Measurements from ENCODE around the gene NRXN2.

The NRXN2 gene

GRCh38 chr11:64743591-64744543 is 20.9 kb upstream of the NRXN2 start, which contains the start of gene RASGRP2:
Gene RASGRP2, minus strand, starts transcription at chr11:64744142. Its CDS starts 1,276 bp downstream, at chr11:64742866.
- peak; percentile 77 for DNase-seq (ENCODE audit: low read depth)

DNA sequence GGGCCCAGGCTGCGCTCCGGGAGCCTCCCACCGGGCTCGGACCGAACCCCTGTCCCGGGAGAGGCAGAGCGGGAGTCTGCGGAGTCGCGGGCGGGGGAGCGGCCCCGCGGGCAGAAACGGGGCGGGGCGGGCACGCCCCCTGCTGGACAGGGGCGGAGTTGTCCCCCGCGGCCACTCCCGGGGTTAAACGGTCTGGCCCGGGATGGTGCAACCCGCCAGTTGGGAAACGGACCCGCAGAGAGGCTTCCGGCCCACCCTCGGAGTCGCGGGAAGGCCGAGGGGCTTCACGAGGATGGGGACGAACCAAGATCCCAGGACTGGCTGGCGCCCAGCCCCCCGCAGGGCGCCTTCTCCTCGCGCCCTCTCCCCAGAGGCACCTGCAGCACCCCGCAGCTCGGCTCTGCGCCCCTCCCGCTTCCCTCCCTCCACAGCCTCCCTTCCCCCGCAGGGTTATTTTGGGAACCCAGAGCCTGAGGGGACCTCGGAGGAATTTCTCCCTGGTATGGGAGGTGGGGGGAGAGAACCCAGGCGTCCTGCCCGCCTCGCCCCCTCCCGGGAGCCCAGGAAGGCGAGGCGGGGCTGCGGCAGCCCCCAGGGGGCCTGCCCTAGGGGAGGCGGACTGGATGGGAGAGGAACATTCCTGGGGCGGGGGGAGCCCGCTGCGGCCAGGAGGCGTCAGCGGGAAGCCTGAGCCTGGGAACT is 20.0 kb upstream of the NRXN2 start:
- peak; percentile 78 for DNase-seq (ENCODE audit: low read depth)

DNA sequence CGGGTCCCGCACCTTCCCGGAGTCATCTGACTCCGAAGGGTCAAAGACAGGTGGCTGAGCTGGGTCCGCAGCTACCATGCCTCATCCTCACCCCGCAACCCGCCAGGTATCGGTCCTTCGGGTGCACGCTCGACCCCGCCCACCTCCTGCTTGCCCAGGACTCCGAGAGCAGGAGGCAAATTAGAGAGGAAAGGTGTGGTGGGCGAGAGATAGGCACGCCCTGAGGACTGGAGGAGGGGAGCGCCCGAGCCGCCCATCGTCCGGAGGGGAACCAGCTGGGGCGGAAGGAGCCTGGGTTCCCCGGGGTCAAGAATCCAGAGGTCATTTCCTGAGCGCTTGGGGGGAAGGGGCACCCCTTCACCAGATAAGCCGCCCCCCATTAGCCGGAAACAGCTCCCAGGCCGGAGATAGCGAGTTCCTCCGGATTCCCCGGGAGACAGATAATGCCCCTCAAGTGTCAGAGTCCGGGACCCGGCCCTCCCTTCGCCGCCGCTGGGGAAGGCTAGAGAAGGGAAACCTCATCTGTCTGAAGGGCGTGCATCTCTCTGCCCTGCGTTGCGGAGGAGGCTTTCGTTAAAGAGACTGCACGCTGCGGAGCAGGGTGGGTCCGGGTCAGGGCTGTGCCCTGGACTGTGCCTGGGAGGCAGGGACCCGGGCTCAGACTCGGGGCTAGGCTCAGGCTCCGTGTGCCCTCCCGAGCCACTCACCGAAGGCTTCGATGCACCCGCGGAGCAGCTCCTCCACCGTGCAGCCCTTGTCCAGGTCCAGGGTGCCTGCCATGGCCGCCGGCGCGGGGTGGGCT is 19.3 kb upstream of the NRXN2 start:
- no peak for DNase-seq (ENCODE audit: low read depth)

DNA sequence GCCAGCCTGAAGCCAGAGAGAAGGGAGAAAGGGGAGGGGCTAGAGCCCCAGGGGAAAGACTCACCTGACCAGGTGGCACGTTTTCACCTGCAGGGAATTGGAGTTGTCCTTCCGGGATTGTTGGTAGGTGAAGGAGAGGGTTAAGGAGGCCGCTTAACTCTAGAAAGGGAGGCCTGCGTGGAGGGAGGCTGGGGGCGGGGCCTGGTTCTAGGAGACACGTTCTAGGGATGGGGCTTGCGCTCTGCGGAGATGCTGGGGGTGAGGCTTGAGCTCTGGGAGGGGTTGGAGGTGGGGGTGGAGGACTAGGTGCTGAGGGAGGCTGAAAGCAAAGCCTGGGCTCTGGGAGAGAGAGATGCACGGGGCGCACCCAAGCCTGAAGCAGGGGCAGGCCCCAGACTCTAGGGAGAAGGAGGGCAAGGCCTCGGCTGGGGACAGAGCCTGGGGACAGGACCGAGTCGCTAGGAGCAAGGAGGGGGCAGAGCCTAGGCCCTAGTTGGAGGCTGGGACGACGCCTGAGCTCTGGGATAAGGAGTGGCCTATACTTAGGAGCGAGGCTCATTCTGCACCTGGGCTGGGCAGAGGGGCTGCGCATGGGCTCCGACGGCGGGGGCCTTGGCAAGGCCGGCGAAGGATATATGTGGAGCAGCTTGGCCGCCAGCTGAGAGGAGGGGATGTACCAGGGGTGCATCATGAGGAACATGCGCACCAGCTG is 18.5 kb upstream of the NRXN2 start:
- no peak for DNase-seq (ENCODE audit: low read depth)

GRCh38 chr11:64739871-64740270 is 16.9 kb upstream of the NRXN2 start:
- no peak for DNase-seq (ENCODE audit: low read depth)

DNA sequence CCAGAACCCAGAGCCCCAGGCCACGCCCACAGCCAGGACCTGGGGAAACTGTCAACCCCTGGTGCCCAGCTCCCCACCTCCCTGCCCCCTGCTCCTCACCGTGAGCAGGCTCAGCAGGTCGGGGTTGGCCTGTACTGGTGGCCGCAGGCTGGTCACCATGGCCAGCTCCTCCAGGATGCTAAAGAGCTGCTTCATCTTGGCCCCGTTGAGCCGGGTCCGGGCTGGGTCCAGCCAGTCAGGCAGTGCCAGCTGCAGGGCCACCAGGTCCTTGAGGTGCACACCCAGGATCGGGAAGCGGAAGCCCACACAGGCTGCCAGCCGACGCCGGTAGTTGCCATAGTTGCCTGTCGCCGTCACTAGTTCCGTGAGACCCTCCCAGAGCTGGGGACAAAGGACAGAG is 13.7 kb upstream of the NRXN2 start:
- no peak for DNase-seq (ENCODE audit: low read depth)

- DNase-seq (ENCODE audit: low read depth) = no peak
Observed at GRCh38 chr11:64735725-64736259, 12.8 kb upstream of the NRXN2 start.

GRCh38 chr11:64734811-64735724 is 12.1 kb upstream of the NRXN2 start:
- DNase-seq (ENCODE audit: low read depth) = no peak

GRCh38 chr11:64731601-64732000 is 8.6 kb upstream of the NRXN2 start:
- no peak for DNase-seq (ENCODE audit: low read depth)

GRCh38 chr11:64729851-64730382 is 6.9 kb upstream of the NRXN2 start:
- DNase-seq (ENCODE audit: low read depth) = peak; percentile 27

- no peak for DNase-seq (ENCODE audit: low read depth)
Observed at GRCh38 chr11:64728757-64729365, 5.9 kb upstream of the NRXN2 start.

GRCh38 chr11:64726867-64727530 is 4.0 kb upstream of the NRXN2 start:
- no peak for DNase-seq (ENCODE audit: low read depth)

- no peak for DNase-seq (ENCODE audit: low read depth)
Observed at GRCh38 chr11:64726211-64726641, 3.2 kb upstream of the NRXN2 start.

GRCh38 chr11:64724863-64725532 is 2.0 kb upstream of the NRXN2 start:
- no peak for DNase-seq (ENCODE audit: low read depth)

GRCh38 chr11:64723907-64724862 is 1.2 kb upstream of the NRXN2 start:
- no peak for DNase-seq (ENCODE audit: low read depth)

- no peak for DNase-seq (ENCODE audit: low read depth)
Observed at GRCh38 chr11:64722141-64723065, 594 bp downstream of the NRXN2 start.

Data from activated T-cell treated with anti-CD3 and anti-CD28 coated beads for 48 hours (primary cell).